ENCODE results near the gene CHMP4A.

The CHMP4A gene

DNA sequence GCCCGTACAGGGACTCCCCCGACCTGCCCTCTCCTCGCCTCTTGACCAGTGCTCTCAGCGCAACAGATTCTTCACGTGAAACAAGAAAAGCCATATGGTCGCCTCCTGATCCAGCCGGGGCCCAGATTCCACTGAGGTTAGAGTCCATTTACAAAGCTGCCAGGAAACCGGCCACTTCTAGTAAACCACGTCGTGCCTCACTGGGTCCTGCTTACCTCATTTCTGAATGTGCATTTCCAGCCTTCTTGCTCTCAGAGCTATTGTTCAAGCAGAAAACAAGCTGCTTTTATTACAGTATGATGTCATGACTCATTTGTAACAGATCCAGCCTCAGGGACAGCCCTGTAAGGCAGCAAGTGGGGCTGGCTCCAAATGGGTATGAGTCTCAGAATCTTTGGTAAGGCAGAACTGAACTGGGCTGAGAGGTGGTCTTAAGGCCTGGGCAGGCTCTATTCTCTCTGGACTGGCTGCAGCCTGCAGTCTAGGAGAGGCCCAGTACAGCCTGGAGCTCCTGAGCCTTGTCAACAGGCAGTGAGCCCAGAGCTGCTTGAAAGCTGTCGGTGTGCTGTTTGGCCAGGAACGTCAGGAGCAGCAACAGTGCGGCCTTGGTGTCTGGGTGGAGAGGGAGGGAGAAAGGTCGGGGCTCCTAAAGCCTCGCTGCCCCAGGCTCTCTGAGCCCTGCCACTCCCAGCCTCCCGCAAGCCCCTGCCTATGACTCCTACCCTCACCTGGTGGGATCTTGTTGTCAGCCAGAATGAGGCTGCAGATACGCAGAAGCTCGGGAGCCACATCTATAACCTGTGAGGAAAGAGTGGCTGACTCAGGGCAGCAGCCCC lies 33.1 kb downstream of the CHMP4A start:
- DNase-seq (ENCODE audit: low read depth in 4 of 4, low spot score in 1 of 4) = no peak

DNA sequence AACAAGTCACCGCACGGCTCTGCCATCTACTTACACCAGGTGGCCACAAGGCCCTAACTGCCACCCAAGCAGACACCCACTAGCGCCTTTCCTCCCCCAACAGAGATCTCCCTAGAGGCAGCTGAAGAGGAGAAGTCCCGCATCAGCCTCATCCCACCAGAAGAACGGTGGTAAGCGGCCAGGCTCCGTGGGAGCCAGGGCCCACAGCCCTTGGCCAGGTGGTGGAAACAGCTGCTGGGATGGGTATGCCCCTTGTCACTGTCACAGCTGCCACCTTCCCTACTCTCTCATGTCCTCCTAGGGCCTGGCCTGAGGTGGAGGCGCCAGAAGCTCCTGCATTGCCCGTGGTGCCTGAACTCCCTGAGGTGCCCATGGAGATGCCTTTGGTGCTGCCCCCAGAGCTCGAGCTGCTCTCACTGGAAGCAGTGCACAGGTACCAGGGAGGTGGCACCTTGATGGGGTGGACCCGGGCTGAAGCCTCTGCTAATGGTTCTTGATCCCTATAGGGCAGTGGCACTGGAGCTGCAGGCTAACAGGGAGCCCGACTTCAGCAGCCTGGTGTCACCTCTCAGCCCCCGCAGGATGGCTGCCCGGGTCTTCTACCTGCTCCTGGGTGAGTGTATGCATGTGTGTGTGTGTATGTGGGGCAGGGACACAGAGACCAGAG lies 33.9 kb downstream of the CHMP4A start:
- no peak for DNase-seq (ENCODE audit: low read depth in 4 of 4, low spot score in 1 of 4)

DNA sequence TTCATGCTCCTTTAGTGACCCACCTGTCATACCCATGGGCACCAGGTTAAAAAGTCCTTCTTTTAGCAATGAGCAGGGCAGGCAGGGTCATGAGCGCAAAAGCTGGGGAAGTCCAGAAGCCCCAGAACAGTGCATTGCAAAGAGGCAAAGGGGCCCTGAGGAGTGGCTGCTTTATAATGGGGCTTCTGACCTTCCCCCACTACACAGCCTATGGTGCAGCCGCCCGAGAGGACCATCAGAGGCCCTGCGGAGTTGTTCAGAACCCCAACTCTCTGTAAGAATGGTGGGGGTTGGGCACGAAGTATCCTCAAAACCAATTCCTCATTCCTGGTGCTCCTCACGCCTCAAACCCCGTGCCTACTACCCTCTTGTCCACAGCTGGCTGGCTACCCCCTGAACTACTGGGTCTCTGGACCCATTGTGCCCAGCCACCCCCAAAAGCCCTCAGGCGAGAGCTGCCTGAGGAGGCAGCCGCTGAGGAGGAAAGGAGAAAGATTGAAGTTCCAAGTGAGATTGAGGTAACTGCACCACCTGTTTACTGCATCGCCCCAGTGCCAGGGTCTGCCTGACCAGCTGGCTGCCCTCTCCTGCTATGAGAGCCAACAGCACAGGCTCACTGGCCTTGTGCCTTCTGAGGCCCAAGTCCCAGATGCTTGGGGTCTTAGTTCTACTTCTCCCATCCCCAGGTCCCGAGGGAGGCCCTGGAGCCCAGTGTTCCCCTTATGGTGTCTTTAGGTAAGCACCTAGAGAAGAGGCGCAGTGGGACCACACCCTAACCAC lies 34.7 kb downstream of the CHMP4A start:
- DNase-seq (ENCODE audit: low read depth in 4 of 4, low spot score in 1 of 4) = no peak

DNA sequence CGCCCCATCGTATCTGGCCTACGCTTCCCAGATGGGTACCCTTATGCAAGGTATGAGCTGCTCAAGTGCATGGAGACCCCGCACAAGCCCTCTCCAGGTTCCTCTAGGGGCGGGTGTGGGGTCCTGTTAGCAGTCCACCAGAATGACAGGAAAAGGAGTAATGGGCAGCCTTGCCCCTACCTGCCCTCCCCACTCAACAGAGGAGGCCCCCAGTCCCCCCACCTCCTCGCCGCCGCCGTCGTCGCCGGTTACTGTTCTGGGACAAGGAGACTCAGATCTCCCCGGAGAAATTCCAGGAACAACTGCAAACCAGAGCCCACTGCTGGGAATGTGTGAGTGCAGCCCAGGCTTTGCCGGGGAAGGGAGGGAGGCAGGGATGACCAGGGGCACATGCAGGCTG lies 35.4 kb downstream of the CHMP4A start:
- DNase-seq (ENCODE audit: low read depth in 4 of 4, low spot score in 1 of 4) = no peak

DNA sequence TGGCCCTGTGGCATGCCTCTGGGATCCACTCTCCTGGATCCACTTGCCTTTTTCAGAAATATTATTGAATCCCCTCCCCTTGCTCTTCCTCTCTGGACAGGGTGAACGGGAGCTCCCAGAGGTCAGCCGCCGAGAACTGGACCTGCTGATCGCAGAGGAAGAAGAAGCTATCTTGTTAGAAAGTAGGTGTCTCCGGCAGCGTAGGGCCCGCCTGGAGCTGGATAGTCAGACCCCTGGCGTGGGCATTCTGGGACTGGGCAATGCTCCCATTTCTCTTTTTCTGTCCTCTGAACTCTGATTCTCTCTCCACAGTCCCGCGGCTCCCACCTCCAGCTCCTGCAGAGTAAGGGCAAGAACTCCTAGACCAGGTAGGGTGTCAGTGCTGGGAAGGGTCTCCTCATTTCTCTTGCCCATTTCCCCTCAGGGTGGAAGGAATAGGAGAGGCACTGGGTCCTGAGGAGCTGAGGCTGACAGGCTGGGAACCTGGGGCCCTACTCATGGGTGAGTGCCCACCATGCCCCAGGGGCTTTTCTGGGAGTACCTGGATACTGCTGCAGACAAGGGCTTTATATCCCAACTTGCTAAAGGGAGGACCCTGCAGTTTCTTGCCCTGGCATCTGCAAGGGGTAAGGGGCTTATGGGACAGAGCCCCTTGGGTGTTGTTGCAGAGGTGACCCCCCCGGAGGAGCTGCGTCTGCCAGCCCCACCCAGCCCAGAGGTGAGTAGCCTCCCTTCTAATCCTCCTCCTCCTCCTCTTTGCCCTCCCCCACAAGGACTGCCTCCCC lies 36.1 kb downstream of the CHMP4A start:
- DNase-seq (ENCODE audit: low read depth in 4 of 4, low spot score in 1 of 4) = no peak

DNA sequence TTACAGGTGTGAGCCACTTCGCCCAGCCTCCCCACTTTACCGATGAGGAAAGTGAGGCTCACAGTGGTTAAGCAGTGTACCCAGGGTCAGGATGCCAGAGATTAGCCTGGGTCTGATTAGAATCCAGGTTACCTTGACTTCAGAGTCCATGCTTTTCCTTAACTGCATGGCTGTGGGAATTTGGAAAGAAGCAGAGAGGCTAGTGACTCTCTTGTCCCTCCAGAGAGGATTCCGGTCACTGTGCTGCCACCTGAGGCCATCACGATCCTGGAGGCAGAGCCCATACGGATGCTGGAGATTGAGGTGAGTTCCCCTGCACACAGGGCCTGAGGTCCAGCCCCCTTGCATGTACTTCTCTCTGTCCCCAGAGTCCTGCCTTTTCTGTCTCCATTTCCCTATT lies 36.7 kb downstream of the CHMP4A start:
- DNase-seq (ENCODE audit: low read depth in 4 of 4, low spot score in 1 of 4) = no peak

DNA sequence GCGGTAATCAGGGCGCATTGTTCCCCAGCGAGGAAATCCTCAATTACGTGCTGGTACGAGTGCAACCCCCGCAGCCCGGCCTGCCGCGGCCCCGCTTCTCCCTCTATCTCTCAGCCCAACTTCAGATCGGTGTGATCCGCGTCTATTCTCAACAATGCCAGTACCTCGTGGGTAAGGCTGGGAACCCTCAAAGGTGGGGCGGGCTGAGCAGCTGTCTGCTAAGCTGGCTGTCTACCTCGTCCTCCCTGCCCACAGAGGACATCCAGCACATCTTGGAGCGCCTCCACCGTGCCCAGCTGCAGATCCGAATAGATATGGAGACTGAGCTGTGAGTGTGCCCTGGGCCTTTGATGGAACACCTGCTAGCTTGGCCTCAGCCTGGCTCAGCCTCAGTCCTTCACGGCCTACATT lies 40.4 kb downstream of the CHMP4A start:
- DNase-seq (ENCODE audit: low read depth in 4 of 4, low spot score in 1 of 4) = no peak

DNA sequence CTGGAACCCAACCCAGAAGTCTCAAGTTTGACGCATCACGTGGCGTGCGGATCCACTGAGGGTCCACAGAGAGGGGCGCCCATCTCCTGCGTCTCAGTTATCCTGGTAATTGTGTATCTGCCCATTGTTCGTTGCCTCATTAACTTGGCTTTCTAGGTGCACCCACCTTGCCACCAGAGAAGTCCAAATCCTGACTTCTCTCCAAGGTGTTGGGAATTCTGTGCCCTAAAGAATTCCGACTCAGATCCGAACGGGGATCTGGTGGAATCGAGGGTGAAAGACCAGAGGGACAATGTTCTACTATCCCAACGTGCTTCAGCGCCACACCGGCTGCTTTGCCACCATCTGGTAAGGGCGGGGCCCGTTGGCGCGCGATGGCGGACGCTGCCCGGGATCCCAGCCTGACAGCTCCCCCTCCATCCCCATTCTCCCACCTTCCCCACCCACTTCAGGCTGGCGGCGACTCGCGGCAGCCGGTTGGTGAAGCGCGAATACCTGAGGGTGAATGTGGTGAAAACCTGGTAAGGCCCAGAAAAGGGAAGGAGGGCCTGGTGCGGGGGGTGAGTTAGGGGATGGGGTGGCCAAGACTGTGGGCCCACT lies 40.9 kb downstream of the CHMP4A start:
- no peak for DNase-seq (ENCODE audit: low read depth in 4 of 4, low spot score in 1 of 4)

DNA sequence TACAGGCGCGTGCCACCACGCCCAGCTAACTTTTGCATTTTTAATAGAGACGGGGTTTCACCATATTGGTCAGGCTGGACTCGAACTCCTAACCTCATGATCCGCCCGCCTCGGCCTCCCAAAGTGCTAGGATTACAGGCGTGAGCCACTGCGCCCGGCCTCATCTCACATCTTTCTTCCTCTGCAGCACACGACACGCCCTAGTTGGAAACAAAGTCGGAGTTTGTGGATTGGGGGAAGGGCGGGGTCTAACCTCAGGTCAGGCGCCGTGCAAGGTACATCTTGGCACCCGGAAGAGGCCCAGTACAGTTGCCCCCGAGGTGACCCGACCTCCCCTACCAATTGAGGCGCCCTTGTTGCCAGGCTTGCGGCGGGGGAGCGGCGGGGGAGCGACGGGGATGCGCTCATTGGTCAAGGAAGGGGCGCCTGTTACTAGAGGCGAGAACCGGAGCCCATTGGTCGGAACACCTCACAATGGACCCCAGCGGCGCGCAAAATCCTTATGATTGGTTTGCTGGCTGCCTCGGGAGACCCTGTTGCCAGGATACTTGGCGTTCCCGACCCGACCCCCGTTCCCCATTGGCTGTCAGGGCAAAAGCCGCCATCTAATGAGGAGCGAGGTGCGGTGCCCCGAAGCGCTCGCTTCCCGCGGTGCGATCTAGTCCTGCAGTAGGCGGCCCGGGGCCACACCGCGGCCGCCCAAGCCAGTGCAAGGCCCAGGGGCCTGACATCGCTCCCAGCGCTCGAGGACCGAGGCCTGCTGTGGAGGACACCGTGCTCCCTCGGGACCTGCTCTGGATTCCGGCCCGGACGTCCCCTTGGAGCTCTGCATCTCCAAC lies 41.6 kb downstream of the CHMP4A start, which contains the start of gene REC8:
Gene REC8 (plus strand): TSS at position 659 of the 839 bp plus-strand sequence. CDS start 473 bp downstream, outside the sequence.
- DNase-seq (ENCODE audit: low read depth in 4 of 4, low spot score in 1 of 4) = peak in 2 of 4 experiments; percentile 37 to 58

DNA sequence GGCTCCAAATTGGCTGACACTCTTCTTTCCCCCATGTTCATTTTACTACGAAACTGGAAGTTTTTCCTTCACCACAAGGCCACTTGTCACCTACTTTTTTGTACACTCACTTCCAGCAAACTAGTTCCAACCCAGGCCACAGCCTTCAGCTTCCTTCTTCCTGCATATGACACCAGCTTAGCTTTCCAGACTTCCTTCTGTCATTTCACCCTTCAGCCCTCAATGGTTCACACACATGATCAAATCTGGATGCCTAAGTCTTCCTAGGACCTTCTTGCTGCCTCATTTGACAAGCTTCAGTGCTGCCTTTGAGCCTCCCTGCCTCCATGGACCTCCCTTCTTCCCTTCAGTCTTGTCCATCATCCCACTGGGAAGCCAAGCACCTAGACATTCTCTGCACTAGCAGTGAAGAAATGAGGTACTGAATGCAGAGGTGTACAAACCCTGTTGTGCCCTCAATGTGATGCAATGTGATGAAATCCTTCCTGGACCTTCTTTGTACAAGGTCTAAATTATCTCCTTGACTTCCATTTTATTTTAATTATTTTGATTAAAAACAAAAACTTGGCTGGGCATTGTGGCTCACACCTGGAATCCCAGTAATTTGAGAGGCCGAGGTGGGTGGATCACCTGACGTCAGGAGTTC lies 45.7 kb downstream of the CHMP4A start:
- no peak for DNase-seq (ENCODE audit: low read depth in 4 of 4, low spot score in 1 of 4)

DNA sequence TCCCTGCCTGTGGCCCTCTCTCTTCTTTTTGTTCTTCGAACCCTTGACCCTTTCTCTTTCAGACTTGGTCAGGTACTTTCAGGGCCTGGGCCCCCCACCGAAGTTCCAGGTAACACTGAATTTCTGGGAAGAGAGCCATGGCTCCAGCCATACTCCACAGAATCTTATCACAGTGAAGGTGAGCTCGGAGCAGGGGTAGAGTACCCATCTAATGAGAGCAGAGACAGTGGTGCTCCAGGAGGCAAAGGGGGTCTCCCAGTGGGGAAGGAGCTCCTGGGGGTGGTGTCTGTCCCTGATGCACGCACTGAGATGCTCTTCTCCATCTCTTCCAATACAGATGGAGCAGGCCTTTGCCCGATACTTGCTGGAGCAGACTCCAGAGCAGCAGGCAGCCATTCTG lies 47.5 kb downstream of the CHMP4A start:
- no peak for DNase-seq (ENCODE audit: low read depth in 4 of 4, low spot score in 1 of 4)

DNA sequence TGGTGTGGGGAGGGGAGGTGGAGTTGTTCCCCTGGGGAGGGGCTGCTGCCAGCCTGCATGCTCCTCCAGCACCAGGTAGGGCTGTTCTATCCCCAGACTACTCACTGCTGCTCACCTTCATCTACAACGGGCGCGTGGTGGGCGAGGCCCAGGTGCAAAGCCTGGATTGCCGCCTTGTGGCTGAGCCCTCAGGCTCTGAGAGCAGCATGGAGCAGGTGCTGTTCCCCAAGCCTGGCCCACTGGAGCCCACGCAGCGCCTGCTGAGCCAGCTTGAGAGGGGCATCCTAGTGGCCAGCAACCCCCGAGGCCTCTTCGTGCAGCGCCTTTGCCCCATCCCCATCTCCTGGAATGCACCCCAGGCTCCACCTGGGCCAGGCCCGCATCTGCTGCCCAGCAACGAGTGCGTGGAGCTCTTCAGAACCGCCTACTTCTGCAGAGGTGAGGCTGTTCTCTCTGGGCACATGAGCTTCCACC lies 48.7 kb downstream of the CHMP4A start:
- DNase-seq (ENCODE audit: low read depth in 4 of 4, low spot score in 1 of 4) = no peak

DNA sequence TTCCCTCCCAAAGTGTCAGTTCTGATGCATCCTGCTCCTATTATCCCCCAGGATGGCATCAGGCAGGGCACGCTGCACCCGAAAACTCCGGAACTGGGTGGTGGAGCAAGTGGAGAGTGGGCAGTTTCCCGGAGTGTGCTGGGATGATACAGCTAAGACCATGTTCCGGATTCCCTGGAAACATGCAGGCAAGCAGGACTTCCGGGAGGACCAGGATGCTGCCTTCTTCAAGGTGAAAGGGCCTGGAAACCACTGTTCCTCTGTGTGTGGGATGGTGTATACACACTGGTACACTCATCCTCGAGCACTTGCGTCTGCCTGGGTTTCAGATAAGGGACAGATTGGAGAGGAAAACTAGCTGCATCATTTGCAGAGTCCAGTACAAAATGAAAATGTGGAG lies 51.2 kb downstream of the CHMP4A start:
- DNase-seq (ENCODE audit: low read depth in 4 of 4, low spot score in 1 of 4) = no peak

DNA sequence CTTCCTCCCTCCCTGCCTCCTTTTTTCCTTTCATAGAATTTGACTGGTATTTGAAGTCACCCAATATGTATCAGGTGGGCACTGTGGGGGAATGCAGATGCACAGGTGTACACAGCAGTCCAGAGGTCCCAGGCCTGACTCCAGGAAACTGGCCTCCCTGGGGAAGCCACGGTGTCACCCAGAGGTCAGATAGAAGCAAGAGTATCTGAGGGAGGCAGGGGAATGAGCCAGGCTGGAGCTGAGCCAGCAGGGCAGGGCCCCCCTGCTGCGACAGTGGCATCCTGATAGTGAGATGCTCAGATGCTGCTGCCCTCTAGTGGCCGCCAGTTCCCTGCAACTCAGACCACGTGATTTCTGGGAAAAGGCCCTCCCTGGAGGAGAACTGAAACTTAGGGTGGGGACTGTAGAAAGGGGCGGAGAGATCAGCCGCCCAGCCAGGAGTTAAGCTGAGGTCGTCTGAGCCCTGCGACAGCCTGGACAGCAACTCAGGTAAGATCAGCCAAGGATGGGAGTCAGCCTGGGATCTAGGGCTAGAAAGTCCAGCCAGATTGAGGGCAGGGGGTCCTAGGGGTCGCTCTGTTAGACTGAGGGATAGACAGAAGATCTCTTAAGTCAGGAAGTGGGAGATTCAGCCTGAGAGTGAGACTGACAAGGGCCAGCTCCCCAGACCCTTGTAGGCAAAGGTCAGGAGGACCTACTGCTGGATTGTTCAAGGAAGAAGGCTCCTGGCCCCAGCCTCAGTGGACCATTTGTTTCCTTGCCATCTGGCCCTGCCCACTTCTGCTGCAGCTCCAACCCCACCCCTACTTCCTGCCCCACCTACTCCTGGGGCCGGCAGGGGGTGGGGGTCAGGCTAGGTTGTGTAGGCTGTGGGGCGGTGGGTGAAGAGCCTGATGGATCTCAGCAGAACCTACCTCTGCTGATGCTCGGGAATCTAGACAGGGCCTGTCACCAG lies 52.2 kb downstream of the CHMP4A start, which contains the start of gene IRF9:
Gene IRF9 (plus strand): TSS at position 416 of the 955 bp plus-strand sequence. CDS start 880 bp downstream, outside the sequence.
- DNase-seq (ENCODE audit: low read depth in 4 of 4, low spot score in 1 of 4) = peak; percentile 96 to 100 (median 98)

DNA sequence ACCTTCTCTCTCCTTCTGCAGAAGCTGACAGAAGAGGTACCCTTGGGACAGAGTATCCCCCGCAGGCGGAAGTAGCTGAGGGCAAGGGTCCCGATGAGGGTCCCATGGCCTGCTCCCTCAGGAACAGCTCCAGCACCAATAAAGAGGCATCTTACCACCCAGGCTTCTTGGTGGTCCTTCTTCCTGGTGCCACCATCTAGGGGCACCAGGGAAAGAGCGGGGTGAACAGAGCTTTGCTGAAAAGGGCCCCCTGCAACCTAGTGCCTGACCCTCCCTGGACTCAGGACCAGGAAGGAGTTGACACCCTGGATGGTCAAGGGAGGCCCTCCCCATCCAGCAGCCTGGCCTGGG lies 52.8 kb downstream of the CHMP4A start:
- DNase-seq (ENCODE audit: low read depth in 4 of 4, low spot score in 1 of 4) = no peak

DNA sequence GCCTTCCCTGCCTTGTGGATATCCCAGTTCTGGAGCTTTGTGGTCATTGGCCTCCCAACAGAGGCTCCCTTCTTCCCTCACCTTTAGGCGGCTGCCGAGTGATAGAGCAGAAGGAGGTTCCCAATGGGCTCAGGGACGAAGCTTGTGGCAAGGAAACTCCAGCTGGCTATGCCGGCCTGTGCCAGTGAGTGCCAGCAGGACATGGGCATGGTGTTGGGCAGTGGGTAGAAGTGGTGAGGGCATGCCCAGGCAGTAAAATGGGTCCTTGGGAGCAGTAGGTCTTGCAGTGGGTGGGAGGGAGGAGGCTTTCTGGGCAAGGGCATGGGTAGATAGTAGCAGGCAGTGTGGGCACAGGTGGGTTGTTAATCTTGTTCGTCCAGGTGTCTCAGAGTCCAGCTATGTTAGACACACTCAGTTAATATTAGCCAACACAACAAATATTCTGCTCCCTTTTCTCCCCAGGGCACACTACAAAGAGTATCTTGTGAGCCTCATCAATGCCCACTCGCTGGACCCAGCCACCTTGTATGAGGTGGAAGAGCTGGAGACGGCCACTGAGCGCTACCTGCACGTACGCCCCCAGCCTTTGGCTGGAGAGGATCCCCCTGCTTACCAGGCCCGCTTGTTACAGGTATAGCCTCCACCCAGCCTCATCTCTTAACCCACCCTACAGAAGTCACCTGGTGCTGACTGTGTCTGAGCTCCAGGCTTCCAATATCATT lies 53.4 kb downstream of the CHMP4A start:
- DNase-seq (ENCODE audit: low read depth in 4 of 4, low spot score in 1 of 4) = no peak

Measured in stimulated activated CD4-positive, alpha-beta T cell treated with anti-CD3 and anti-CD28 coated beads, Interleukin-1b, Interleukin-23, amount 100 ng/mL, for 24 hours (primary cell).